GM10248 (cell line): ENCODE data around the gene OR6N2.

Experiments
- CTCF ChIA-PET: fragments of 300-600 bp; sonication (Branson Sonifier 250); formaldehyde crosslinking; extraction: SDS; loops from one replicate; lab custom pipeline; 2021; ENCODE audit warnings: antibody characterized with exemption; lab: Yijun Ruan, JAX
- POLR2A ChIA-PET: fragments of 350-650 bp; sonication (Branson Sonifier 250); formaldehyde crosslinking; extraction: SDS; loops from one replicate; lab custom pipeline; 2020; ENCODE audit warnings: antibody characterized with exemption; lab: Yijun Ruan, JAX
- DNase-seq: peaks from one replicate; pipeline ENCODE4 v3.0.0; 2012; ENCODE audit errors: extremely low spot score
- CTCF ChIP-seq: IDR thresholded peaks from 2 replicates; pipeline ENCODE4 v1.5.1; 2012; ENCODE audit warnings: mild to moderate bottlenecking, low read depth; ENCODE audit errors: extremely low read depth, missing control alignments, control extremely low read depth

OR6N2 gene

GRCh38 chr1:158814970-158815369, 34.0 kb upstream of the OR6N2 start:
- TF ChIP-seq CTCF, result no peak
- CTCF ChIA-PET, result no interaction called here
- no peak for DNase-seq
- POLR2A ChIA-PET, result no interaction called here

- DNase-seq, result no peak
- TF ChIP-seq CTCF, result no peak
- CTCF ChIA-PET, result no interaction called here
- POLR2A ChIA-PET, result no interaction called here
Measured at GRCh38 chr1:158813164-158813563, 32.2 kb upstream of the OR6N2 start.

GRCh38 chr1:158812336-158812735, 31.3 kb upstream of the OR6N2 start:
- CTCF ChIA-PET, result no interaction called here

GRCh38 chr1:158810311-158810710, 29.3 kb upstream of the OR6N2 start:
- no peak for DNase-seq
- ChIA-PET CTCF (no interaction called here), POLR2A (no interaction called here)
- TF ChIP-seq CTCF, result no peak

More at GRCh38 chr1:158812336-158812735, 31.3 kb upstream of the OR6N2 start:
- TF ChIP-seq CTCF, result no peak
- POLR2A ChIA-PET, result no interaction called here
- no peak for DNase-seq

- CTCF ChIA-PET, result interaction anchor here (1.3 kb wide), 1 partner anchor 17 kb away, joined by 5 read pairs; no protein-coding TSS in a partner anchor
- no peak for TF ChIP-seq CTCF
- DNase-seq, result no peak
- POLR2A ChIA-PET, result no interaction called here
Measured at GRCh38 chr1:158809862-158810261, 28.9 kb upstream of the OR6N2 start.

- DNase-seq, result no peak
- ChIA-PET POLR2A (no interaction called here), CTCF (interaction anchor here (1.2 to 1.3 kb wide), 2 partner anchors 14 to 16 kb away, joined by 3 to 5 read pairs; no protein-coding TSS in a partner anchor)
- TF ChIP-seq CTCF, result no peak
Measured at GRCh38 chr1:158809256-158809655, 28.3 kb upstream of the OR6N2 start.
